Fibroblast of lung (primary cell): ENCODE measurements around the gene SERPINI1.

Experiments used
- EZH2 ChIP-seq: IDR thresholded peaks from 2 replicates; pipeline ENCODE4 v1.5.1; 2012; ENCODE audit warnings: low read length, control low read depth, mild to moderate bottlenecking; ENCODE audit errors: missing control alignments
- TF ChIP-seq, protein P1 (sequence below), 2 donors: IDR thresholded peaks in 1 of 2; conservative IDR thresholded peaks in 1 of 2; 1 replicate in 1 of 2; 2 replicates in 1 of 2; pipeline ENCODE4 v1.5.1; 2011 to 2012; ENCODE audit warnings: low read length in 2 of 2, control low read depth in 1 of 2, inconsistent platforms in 1 of 2, low read depth in 1 of 2, mild to moderate bottlenecking in 1 of 2

GRCh38 chr3:167732313-167733065, 3.0 kb upstream of the SERPINI1 start:
- TF ChIP-seq, protein P1, sequence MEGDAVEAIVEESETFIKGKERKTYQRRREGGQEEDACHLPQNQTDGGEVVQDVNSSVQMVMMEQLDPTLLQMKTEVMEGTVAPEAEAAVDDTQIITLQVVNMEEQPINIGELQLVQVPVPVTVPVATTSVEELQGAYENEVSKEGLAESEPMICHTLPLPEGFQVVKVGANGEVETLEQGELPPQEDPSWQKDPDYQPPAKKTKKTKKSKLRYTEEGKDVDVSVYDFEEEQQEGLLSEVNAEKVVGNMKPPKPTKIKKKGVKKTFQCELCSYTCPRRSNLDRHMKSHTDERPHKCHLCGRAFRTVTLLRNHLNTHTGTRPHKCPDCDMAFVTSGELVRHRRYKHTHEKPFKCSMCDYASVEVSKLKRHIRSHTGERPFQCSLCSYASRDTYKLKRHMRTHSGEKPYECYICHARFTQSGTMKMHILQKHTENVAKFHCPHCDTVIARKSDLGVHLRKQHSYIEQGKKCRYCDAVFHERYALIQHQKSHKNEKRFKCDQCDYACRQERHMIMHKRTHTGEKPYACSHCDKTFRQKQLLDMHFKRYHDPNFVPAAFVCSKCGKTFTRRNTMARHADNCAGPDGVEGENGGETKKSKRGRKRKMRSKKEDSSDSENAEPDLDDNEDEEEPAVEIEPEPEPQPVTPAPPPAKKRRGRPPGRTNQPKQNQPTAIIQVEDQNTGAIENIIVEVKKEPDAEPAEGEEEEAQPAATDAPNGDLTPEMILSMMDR (conservative IDR thresholded peaks at IDR 0.05 in 1 of 2, IDR thresholded peaks at IDR 0.05 in 1 of 2; ENCODE audit: low read depth in 1 of 2, low read length in 2 of 2) = no peak
- TF ChIP-seq EZH2 = no peak
